ENCODE data around the gene CTAGE9.
"Not testable (repeated sequence)": the region's sequence is repeated elsewhere in the genome, so short reads cannot be mapped to it uniquely, and the experiment has no call there.

The CTAGE9 gene

GRCh38 chr6:131728296-131728939 is 17.6 kb upstream of the CTAGE9 start:
- DNase-seq (ENCODE audit: low read depth in 2 of 2) = no peak

GRCh38 chr6:131727868-131728267 is 17.1 kb upstream of the CTAGE9 start:
- no peak for DNase-seq (ENCODE audit: low read depth in 2 of 2)

GRCh38 chr6:131727467-131727866 is 16.6 kb upstream of the CTAGE9 start:
- no peak for DNase-seq (ENCODE audit: low read depth in 2 of 2)

- DNase-seq (ENCODE audit: low read depth in 2 of 2) = no peak
Observed at GRCh38 chr6:131724114-131724513, 13.3 kb upstream of the CTAGE9 start.

GRCh38 chr6:131721161-131721560 is 10.3 kb upstream of the CTAGE9 start:
- DNase-seq (ENCODE audit: low read depth in 2 of 2) = no peak

- DNase-seq (ENCODE audit: low read depth in 2 of 2) = no peak
Observed at GRCh38 chr6:131717836-131718542, 7.2 kb upstream of the CTAGE9 start.

GRCh38 chr6:131715567-131715966 is 4.8 kb upstream of the CTAGE9 start:
- DNase-seq (ENCODE audit: low read depth in 2 of 2) = not testable (repeated sequence)

- not testable (repeated sequence) for DNase-seq (ENCODE audit: low read depth in 2 of 2)
Observed at GRCh38 chr6:131703905-131704304, 6.9 kb downstream of the CTAGE9 start.

- not testable (repeated sequence) for DNase-seq (ENCODE audit: low read depth in 2 of 2)
Observed at GRCh38 chr6:131700851-131701250, 10.0 kb downstream of the CTAGE9 start.

GRCh38 chr6:131696956-131697355 is 13.9 kb downstream of the CTAGE9 start:
- no peak for DNase-seq (ENCODE audit: low read depth in 2 of 2)

GRCh38 chr6:131694832-131695426 is 15.9 kb downstream of the CTAGE9 start:
- DNase-seq (ENCODE audit: low read depth in 2 of 2) = peak in 1 of 2 donors; percentile 20

GRCh38 chr6:131693384-131693783 is 17.4 kb downstream of the CTAGE9 start:
- no peak for DNase-seq (ENCODE audit: low read depth in 2 of 2)

- DNase-seq (ENCODE audit: low read depth in 2 of 2) = no peak
Observed at GRCh38 chr6:131692589-131692988, 18.2 kb downstream of the CTAGE9 start.

GRCh38 chr6:131692031-131692430 is 18.8 kb downstream of the CTAGE9 start:
- no peak for DNase-seq (ENCODE audit: low read depth in 2 of 2)

GRCh38 chr6:131688286-131688685 is 22.5 kb downstream of the CTAGE9 start:
- DNase-seq (ENCODE audit: low read depth in 2 of 2) = no peak

GRCh38 chr6:131687022-131687421 is 23.8 kb downstream of the CTAGE9 start:
- DNase-seq (ENCODE audit: low read depth in 2 of 2) = no peak

- DNase-seq (ENCODE audit: low read depth in 2 of 2) = peak; percentile 9 to 19
Observed at GRCh38 chr6:131685266-131685780, 25.5 kb downstream of the CTAGE9 start.

- DNase-seq (ENCODE audit: low read depth in 2 of 2) = no peak
Observed at GRCh38 chr6:131683479-131683878, 27.3 kb downstream of the CTAGE9 start.

- no peak for DNase-seq (ENCODE audit: low read depth in 2 of 2)
Observed at GRCh38 chr6:131682442-131682841, 28.4 kb downstream of the CTAGE9 start.

- DNase-seq (ENCODE audit: low read depth in 2 of 2) = no peak
Observed at GRCh38 chr6:131681585-131681984, 29.2 kb downstream of the CTAGE9 start.

- no peak for DNase-seq (ENCODE audit: low read depth in 2 of 2)
Observed at GRCh38 chr6:131680868-131681267, 29.9 kb downstream of the CTAGE9 start.

GRCh38 chr6:131678442-131678841 is 32.4 kb downstream of the CTAGE9 start:
- no peak for DNase-seq (ENCODE audit: low read depth in 2 of 2)

- no peak for DNase-seq (ENCODE audit: low read depth in 2 of 2)
Observed at GRCh38 chr6:131673184-131673583, 37.6 kb downstream of the CTAGE9 start.
